CD4-positive, alpha-beta memory T cell (primary cell): ENCODE measurements around the gene TP53BP1. TPM values are rescaled to one million over a fixed set of nuclear protein-coding genes. Genes with fewer than 3 reads are reported as not detected.

Source experiments
- CTCF ChIA-PET: fragments of 350-600 bp; sonication (Branson Sonifier 250); formaldehyde crosslinking; loops from one replicate; lab custom pipeline; 2021; ENCODE audit warnings: inconsistent platforms; ENCODE audit not compliant: partially characterized antibody; lab: Charles Lee
- POLR2A ChIA-PET: fragments of 350-600 bp; sonication (Branson Sonifier 250); formaldehyde crosslinking; loops from one replicate; lab custom pipeline; 2021; ENCODE audit not compliant: partially characterized antibody; lab: Charles Lee
- DNase-seq, 5 donors: peaks; one replicate each; pipeline versions ENCODE4 v3.0.0 to v3.0.0-alpha.2; 2020 to 2022; ENCODE audit warnings: mixed read lengths in 1 of 5
- H3K27ac ChIP-seq: one replicate; pipeline ENCODE4 v1.7.0; 2013; ENCODE audit warnings: low read depth, low read length
- H3K27me3 ChIP-seq: 2 replicates; pipeline ENCODE4 v1.7.0; 2013; ENCODE audit warnings: mild to moderate bottlenecking, low read length, moderate library complexity; ENCODE audit not compliant: insufficient read depth
- H3K36me3 ChIP-seq: 2 replicates; pipeline ENCODE4 v1.7.0; 2013; ENCODE audit warnings: mild to moderate bottlenecking, low read length, moderate library complexity; ENCODE audit not compliant: insufficient read depth
- H3K4me1 ChIP-seq: 2 replicates; pipeline ENCODE4 v1.7.0; 2013; ENCODE audit warnings: mild to moderate bottlenecking, low read length, moderate library complexity; ENCODE audit not compliant: insufficient read depth
- H3K4me3 ChIP-seq, 2 donors: one replicate each; pipeline ENCODE4 v1.7.0; 2013; ENCODE audit warnings: low read length in 2 of 2, mild to moderate bottlenecking in 1 of 2
- H3K9me3 ChIP-seq, 2 donors: one replicate each; pipeline ENCODE4 v1.7.0; 2013; ENCODE audit warnings: low read length in 2 of 2, control low read depth in 1 of 2; ENCODE audit not compliant: control insufficient read depth in 1 of 2
- H3K27ac Mint-ChIP-seq, 7 donors: one replicate each; pipeline ENCODE4 v1.8.0; 2020 to 2021; ENCODE audit warnings: mixed read lengths in 7 of 7, mild to moderate bottlenecking in 6 of 7, inconsistent platforms in 3 of 7, moderate library complexity in 3 of 7
- H3K27me3 Mint-ChIP-seq, 2 donors: one replicate each; pipeline ENCODE4 v1.8.0; 2020 to 2021; ENCODE audit warnings: mixed read lengths in 2 of 2
- H3K36me3 Mint-ChIP-seq, 2 donors: one replicate each; pipeline ENCODE4 v1.8.0; 2020 to 2021; ENCODE audit warnings: mixed read lengths in 2 of 2, inconsistent platforms in 1 of 2, mild to moderate bottlenecking in 1 of 2
- H3K4me1 Mint-ChIP-seq, 4 donors: one replicate each; pipeline ENCODE4 v1.8.0; 2020 to 2021; ENCODE audit warnings: mixed read lengths in 4 of 4, mild to moderate bottlenecking in 1 of 4
- H3K4me3 Mint-ChIP-seq, 8 donors: one replicate each; pipeline ENCODE4 v1.8.0; 2020 to 2021; ENCODE audit warnings: mixed read lengths in 8 of 8, mild to moderate bottlenecking in 7 of 8, moderate library complexity in 6 of 8, inconsistent platforms in 3 of 8
- H3K9me3 Mint-ChIP-seq, 8 donors: one replicate each; pipeline ENCODE4 v1.8.0; 2020 to 2021; ENCODE audit warnings: mixed read lengths in 8 of 8, mild to moderate bottlenecking in 5 of 8, inconsistent platforms in 3 of 8, moderate library complexity in 1 of 8
- intact Hi-C: fragments of 100-400 bp; cut with micrococcal nuclease; formaldehyde crosslinking; loops from one replicate; pipeline ENCODE4 v1.15.1; 2023
- polyA plus RNA-seq, 2 donors: library from polyadenylated mRNA; unstranded; fragments of 300-500 nt; fragmentation: Illumina TruSeq; gene quantifications; one replicate each; pipeline ENCODE4 v1.2.3, GENCODE V29; 2021
- total RNA-seq, 2 experiments: library from RNA; stranded (reverse); gene quantifications; one replicate each; pipeline ENCODE4 v1.2.3, GENCODE V29; 2021

TP53BP1 gene
- total and polyA plus RNA-seq, 4 experiments from 2014 or later, result 2.7 to 46.3 (median 25.5) TPM

DNA sequence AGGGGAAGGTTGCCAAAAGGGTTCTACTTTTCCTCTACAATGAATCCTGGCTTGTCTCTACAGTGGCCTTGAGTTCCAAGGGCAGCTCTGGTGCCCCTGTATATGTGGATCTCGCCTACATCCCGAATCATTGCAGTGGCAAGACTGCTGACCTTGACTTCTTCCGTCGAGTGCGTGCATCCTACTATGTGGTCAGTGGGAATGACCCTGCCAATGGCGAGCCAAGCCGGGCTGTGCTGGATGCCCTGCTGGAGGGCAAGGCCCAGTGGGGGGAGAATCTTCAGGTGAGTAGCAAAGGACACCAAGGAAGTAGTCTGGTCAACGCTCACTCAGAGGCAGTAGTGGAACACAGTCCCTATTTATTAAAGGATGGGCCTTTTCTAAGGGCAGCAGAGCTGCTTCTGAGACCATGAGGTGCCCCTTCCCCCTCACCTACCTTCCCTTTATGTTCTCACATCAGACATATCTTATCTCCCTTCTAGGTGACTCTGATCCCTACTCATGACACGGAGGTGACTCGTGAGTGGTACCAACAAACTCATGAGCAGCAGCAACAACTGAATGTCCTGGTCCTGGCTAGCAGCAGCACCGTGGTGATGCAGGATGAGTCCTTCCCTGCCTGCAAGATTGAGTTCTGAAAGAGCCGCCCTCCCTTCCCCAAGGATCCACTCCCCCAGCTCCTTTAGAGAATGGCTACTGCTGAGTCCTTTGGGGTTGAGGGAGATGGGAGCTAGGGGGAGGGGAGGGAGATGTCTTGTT, 36.8 kb upstream of the TP53BP1 start:
- Mint-ChIP-seq H3K4me1 (peaks cover 7 to 15% (median 10%) of the 10 kb centered on the region in 4 donors), H3K9me3 (no peaks in the 10 kb centered on the region), H3K36me3 (peaks cover 5 to 10% of the 10 kb centered on the region in 2 donors), H3K27ac (no peak overlapping the region), H3K4me3 (no peak overlapping the region), H3K27me3 (no peaks in the 10 kb centered on the region)
- Histone ChIP-seq H3K4me3 (no peak overlapping the region), H3K36me3 (no peaks in the 10 kb centered on the region), H3K9me3 (no peaks in the 10 kb centered on the region), H3K27ac (no peak overlapping the region), H3K27me3 (no peaks in the 10 kb centered on the region), H3K4me1 (peaks cover 6% of the 10 kb centered on the region)
- intact Hi-C loops, result no loop called here
- POLR2A ChIA-PET, result no interaction called here
- CTCF ChIA-PET, result no interaction called here
- DNase-seq, result no peak

DNA sequence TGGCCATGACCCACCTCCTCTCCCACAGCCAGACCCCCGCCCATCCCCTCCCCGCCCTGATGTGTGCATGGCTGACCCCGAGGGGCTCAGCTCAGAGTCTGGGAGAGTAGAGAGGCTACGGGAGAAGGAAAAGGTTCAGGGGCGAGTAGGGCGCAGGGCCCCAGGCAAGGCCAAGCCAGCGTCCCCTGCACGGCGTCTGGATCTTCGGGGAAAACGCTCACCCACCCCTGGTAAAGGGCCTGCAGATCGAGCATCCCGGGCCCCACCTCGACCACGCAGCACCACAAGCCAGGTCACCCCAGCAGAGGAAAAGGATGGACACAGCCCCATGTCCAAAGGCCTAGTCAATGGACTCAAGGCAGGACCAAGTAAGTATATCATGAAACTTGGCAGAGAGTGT, 36.2 kb upstream of the TP53BP1 start:
- Mint-ChIP-seq H3K36me3 (peaks cover 5 to 10% of the 10 kb centered on the region in 2 donors), H3K4me1 (peaks cover 7 to 17% (median 12%) of the 10 kb centered on the region in 4 donors), H3K9me3 (no peaks in the 10 kb centered on the region), H3K4me3 (no peak overlapping the region), H3K27me3 (no peaks in the 10 kb centered on the region), H3K27ac (no peak overlapping the region)
- Histone ChIP-seq H3K4me3 (no peak overlapping the region), H3K27me3 (no peaks in the 10 kb centered on the region), H3K9me3 (no peaks in the 10 kb centered on the region), H3K4me1 (peaks cover 6% of the 10 kb centered on the region), H3K27ac (no peak overlapping the region), H3K36me3 (no peaks in the 10 kb centered on the region)
- ChIA-PET POLR2A (no interaction called here), CTCF (no interaction called here)
- DNase-seq, result no peak
- intact Hi-C loops, result no loop called here

DNA sequence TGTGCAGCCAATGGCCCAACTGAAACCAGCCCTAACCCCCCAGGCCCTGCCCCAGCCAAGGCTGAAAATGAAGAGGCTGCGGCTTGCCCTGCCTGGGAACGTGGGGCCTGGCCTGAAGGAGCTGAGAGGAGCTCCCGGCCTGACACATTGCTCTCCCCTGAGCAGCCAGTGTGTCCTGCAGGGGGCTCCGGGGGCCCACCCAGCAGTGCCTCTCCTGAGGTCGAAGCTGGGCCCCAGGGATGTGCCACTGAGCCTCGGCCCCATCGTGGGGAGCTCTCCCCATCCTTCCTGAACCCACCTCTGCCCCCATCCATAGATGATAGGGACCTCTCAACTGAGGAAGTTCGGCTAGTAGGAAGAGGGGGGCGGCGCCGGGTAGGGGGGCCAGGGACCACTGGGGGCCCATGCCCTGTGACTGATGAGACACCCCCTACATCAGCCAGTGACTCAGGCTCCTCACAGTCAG, 35.6 kb upstream of the TP53BP1 start:
- POLR2A ChIA-PET, result no interaction called here
- no peak overlapping the region for H3K27ac Mint-ChIP-seq
- intact Hi-C loops, result no loop called here
- H3K4me3 ChIP-seq, result no peak overlapping the region
- no peaks in the 10 kb centered on the region for H3K9me3 ChIP-seq
- no peak overlapping the region for H3K27ac ChIP-seq
- H3K27me3 Mint-ChIP-seq, result no peaks in the 10 kb centered on the region
- H3K4me3 Mint-ChIP-seq, result no peak overlapping the region
- H3K4me1 ChIP-seq, result peaks cover 6% of the 10 kb centered on the region
- no peaks in the 10 kb centered on the region for H3K27me3 ChIP-seq
- H3K36me3 ChIP-seq, result no peaks in the 10 kb centered on the region
- H3K4me1 Mint-ChIP-seq, result peaks cover 7 to 17% (median 13%) of the 10 kb centered on the region in 4 donors
- H3K9me3 Mint-ChIP-seq, result peaks cover 0 to 2% (median 0%) of the 10 kb centered on the region in 8 donors
- H3K36me3 Mint-ChIP-seq, result peaks cover under 1 to 5% of the 10 kb centered on the region in 2 donors
- no peak for DNase-seq
- CTCF ChIA-PET, result no interaction called here

DNA sequence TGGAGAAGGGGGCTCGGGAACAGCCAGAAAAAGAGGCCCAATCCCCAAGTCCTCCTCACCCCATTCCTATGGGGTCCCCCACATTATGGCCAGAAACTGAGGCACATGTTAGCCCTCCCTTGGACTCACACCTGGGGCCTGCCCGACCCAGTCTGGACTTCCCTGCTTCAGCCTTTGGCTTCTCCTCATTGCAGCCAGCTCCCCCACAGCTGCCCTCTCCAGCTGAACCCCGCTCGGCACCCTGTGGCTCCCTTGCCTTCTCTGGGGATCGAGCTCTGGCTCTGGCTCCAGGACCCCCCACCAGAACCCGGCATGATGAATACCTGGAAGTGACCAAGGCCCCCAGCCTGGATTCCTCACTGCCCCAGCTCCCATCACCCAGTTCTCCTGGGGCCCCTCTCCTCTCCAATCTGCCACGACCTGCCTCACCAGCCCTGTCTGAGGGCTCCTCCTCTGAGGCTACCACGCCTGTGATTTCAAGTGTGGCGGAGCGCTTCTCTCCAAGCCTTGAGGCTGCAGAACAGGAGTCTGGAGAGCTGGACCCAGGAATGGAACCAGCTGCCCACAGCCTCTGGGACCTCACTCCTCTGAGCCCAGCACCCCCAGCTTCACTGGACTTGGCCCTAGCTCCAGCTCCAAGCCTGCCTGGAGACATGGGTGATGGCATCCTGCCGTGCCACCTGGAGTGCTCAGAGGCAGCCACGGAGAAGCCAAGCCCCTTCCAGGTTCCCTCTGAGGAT, 35.0 kb upstream of the TP53BP1 start:
- H3K27me3 ChIP-seq, result no peaks in the 10 kb centered on the region
- peaks cover 7 to 17% (median 13%) of the 10 kb centered on the region in 4 donors for H3K4me1 Mint-ChIP-seq
- no peaks in the 10 kb centered on the region for H3K9me3 ChIP-seq
- no peak overlapping the region for H3K27ac ChIP-seq
- peaks cover 0 to 5% of the 10 kb centered on the region in 2 donors for H3K36me3 Mint-ChIP-seq
- no peak overlapping the region for H3K4me3 ChIP-seq
- H3K9me3 Mint-ChIP-seq, result peaks cover 0 to 2% (median 0%) of the 10 kb centered on the region in 8 donors
- no peaks in the 10 kb centered on the region for H3K36me3 ChIP-seq
- ChIA-PET POLR2A (no interaction called here), CTCF (interaction anchor here (1.5 kb wide), 1 partner anchor 14 kb away, joined by 8 read pairs; no protein-coding TSS in a partner anchor)
- peaks cover 6% of the 10 kb centered on the region for H3K4me1 ChIP-seq
- intact Hi-C loops, result no loop called here
- H3K27ac Mint-ChIP-seq, result no peak overlapping the region
- H3K4me3 Mint-ChIP-seq, result no peak overlapping the region
- no peaks in the 10 kb centered on the region for H3K27me3 Mint-ChIP-seq
- no peak for DNase-seq

DNA sequence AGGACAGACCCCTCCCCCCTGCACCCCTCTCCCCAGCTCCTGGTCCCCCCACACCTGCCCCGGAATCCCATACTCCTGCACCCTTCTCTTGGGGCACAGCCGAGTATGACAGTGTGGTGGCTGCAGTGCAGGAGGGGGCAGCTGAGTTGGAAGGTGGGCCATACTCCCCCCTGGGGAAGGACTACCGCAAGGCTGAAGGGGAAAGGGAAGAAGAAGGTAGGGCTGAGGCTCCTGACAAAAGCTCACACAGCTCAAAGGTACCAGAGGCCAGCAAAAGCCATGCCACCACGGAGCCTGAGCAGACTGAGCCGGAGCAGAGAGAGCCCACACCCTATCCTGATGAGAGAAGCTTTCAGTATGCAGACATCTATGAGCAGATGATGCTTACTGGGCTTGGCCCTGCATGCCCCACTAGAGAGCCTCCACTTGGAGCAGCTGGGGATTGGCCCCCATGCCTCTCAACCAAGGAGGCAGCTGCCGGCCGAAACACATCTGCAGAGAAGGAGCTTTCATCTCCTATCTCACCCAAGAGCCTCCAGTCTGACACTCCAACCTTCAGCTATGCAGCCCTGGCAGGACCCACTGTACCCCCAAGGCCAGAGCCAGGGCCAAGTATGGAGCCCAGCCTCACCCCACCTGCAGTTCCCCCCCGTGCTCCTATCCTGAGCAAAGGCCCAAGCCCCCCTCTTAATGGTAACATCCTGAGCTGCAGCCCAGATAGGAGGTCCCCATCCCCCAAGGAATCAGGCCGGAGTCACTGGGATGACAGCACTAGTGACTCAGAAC, 34.3 kb upstream of the TP53BP1 start:
- Histone ChIP-seq H3K27ac (no peak overlapping the region), H3K4me3 (no peak overlapping the region), H3K36me3 (no peaks in the 10 kb centered on the region), H3K27me3 (no peaks in the 10 kb centered on the region), H3K4me1 (peaks cover 6% of the 10 kb centered on the region), H3K9me3 (no peaks in the 10 kb centered on the region)
- ChIA-PET POLR2A (no interaction called here), CTCF (interaction anchor here (1.5 kb wide), 1 partner anchor 13 kb away, joined by 8 read pairs; no protein-coding TSS in a partner anchor)
- DNase-seq, result no peak
- no peaks in the 10 kb centered on the region for H3K27me3 Mint-ChIP-seq
- H3K9me3 Mint-ChIP-seq, result peaks cover 0 to 2% (median 0%) of the 10 kb centered on the region in 8 donors
- H3K4me3 Mint-ChIP-seq, result no peak overlapping the region
- peaks cover 0 to 5% of the 10 kb centered on the region in 2 donors for H3K36me3 Mint-ChIP-seq
- H3K4me1 Mint-ChIP-seq, result peaks cover 7 to 17% (median 13%) of the 10 kb centered on the region in 4 donors
- intact Hi-C loops, result no loop called here
- no peak overlapping the region for H3K27ac Mint-ChIP-seq

DNA sequence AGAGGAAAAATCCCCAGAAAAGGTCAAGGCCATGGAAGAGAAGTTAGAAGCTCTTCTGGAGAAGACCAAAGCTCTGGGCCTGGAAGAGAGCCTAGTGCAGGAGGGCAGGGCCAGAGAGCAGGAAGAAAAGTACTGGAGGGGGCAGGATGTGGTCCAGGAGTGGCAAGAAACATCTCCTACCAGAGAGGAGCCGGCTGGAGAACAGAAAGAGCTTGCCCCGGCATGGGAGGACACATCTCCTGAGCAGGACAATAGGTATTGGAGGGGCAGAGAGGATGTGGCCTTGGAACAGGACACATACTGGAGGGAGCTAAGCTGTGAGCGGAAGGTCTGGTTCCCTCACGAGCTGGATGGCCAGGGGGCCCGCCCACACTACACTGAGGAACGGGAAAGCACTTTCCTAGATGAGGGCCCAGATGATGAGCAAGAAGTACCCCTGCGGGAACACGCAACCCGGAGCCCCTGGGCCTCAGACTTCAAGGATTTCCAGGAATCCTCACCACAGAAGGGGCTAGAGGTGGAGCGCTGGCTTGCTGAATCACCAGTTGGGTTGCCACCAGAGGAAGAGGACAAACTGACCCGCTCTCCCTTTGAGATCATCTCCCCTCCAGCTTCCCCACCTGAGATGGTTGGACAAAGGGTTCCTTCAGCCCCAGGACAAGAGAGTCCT, 33.4 kb upstream of the TP53BP1 start:
- Mint-ChIP-seq H3K36me3 (peaks cover 0 to 10% of the 10 kb centered on the region in 2 donors), H3K27me3 (no peaks in the 10 kb centered on the region), H3K27ac (peak overlapping the region in 2 of 7 donors; percentile 81 to 83), H3K4me1 (peaks cover 7 to 17% (median 13%) of the 10 kb centered on the region in 4 donors), H3K4me3 (no peak overlapping the region), H3K9me3 (peaks cover 0 to 2% (median 0%) of the 10 kb centered on the region in 8 donors)
- ChIA-PET POLR2A (interaction anchor here (1.1 kb wide), 1 partner anchor 12 kb away, joined by 3 read pairs; no protein-coding TSS in a partner anchor), CTCF (no interaction called here)
- Histone ChIP-seq H3K27ac (no peak overlapping the region), H3K9me3 (no peaks in the 10 kb centered on the region), H3K4me3 (no peak overlapping the region), H3K4me1 (peaks cover 6% of the 10 kb centered on the region), H3K36me3 (no peaks in the 10 kb centered on the region), H3K27me3 (no peaks in the 10 kb centered on the region)
- intact Hi-C loops, result no loop called here
- DNase-seq, result no peak
